IPS-NIHi7 (cell line): ENCODE data around the gene MDH2.
A peak's percentile ranks its signal among the peaks of the same experiment; 100 is the strongest.
"Not testable (repeated sequence)": the region's sequence is repeated elsewhere in the genome, so short reads cannot be mapped to it uniquely, and the experiment has no call there.

Source experiments
- DNase-seq: peaks from one replicate; pipeline ENCODE4 v3.0.0; 2012; ENCODE audit warnings: mixed read lengths; ENCODE audit errors: extremely low spot score

Gene MDH2, protein sequence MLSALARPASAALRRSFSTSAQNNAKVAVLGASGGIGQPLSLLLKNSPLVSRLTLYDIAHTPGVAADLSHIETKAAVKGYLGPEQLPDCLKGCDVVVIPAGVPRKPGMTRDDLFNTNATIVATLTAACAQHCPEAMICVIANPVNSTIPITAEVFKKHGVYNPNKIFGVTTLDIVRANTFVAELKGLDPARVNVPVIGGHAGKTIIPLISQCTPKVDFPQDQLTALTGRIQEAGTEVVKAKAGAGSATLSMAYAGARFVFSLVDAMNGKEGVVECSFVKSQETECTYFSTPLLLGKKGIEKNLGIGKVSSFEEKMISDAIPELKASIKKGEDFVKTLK

DNA sequence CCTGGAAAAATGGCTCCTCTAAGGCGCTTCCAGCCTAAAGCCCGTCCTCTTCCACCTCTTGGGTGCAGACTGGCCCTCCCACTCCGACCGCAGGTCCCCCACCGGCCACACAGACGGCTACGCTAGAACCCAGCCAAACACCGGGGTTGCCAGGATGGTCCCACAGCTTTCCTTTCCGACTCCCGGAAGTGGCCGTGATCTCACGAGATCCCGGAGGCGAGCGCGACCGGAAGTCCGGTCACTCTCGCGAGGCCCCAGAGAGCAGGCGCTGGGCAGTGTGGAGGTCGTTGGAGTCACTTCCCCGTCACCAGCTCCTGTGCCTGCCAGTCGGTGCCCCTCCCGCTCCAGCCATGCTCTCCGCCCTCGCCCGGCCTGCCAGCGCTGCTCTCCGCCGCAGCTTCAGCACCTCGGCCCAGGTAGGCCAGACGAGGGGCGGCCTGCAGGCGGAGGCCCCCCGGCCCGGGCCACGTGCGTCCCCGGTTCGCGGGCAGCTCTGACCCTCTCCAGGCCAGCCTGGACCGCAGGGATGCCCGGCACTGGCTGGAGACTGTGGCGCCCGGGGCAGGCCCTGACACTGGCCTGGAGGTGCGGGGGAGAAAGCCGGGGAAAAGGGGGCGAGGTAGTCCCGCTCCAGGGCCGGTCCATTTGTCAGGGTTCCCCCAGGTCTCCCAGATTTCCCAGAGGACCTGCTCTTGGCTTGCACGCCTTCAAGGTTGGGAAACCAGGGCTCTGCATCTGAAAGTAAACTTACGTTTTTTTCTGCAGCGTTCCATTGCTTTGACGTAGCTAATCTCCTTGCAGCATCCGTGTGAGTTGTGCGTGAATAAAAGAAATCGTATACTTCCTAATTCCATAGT lies at the start of gene MDH2, which contains the start of gene STYXL1:
Gene MDH2, plus strand, starts transcription at position 296 of the 857 bp plus-strand sequence. Its CDS starts 55 bp downstream, at position 351.
Gene STYXL1, minus strand, starts transcription at position 190 of the 857 bp plus-strand sequence. CDS start 17,477 bp downstream, outside the sequence.
- peak; percentile 99 for DNase-seq

DNA sequence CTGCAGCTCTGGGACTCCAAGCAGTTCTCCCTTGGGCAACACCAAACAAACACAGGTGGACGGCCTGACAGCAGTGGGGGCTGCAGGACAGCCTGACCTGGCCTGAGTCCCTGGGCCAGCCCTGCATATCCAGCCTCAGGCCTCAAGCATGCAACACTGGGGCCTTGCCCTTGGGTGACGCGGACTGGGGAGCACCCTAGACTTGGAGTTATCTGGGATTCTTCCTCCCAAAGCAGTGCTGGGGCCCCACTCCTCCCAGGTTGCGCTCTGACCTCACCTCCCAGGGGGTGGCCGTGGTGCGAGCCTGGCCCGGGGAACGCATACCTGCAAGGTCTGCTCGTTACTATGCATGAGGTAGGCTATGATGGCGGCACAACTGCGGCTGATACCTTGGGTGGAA lies 47.3 kb upstream of the MDH2 start:
- DNase-seq: peak; percentile 7

DNA sequence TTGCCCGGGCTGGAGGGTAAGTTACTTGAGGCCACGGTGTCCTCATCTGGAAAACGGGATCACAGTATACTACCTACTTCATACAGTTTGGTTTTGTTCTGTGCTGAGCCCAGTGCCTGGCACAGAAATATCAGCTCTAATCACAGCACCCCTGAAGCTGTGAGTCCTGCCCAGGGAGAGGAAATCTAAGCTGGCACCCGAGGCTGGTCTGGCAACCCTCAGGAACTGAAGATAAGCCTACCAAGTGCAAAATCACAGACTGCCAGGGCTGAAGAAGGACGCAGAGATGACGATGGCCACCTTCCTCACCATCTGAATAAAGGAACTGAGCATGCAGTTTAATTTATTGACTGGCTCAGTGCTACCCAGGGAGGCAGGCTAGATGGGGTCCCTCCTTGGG lies 45.8 kb upstream of the MDH2 start:
- DNase-seq: no peak

DNA sequence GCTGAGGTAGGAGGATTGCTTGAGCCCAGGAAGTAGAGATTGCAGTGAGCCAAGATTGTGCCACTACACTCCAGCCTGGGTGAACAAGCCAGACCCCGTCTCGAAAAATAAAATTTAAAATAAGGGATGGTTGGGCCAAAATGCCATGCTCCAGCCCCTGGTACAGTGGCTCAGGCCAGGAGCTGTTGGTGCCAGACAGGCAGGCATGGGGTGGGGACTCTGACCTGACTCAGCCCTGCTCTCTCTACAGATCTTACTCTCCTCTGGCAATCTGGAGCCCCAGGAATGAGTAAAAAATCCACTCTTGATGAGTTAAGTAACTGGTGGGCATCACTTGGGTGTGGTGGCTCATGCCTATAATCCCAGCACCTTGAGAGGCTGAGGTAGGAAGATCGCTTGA lies 45.1 kb upstream of the MDH2 start:
- DNase-seq: no peak

DNA sequence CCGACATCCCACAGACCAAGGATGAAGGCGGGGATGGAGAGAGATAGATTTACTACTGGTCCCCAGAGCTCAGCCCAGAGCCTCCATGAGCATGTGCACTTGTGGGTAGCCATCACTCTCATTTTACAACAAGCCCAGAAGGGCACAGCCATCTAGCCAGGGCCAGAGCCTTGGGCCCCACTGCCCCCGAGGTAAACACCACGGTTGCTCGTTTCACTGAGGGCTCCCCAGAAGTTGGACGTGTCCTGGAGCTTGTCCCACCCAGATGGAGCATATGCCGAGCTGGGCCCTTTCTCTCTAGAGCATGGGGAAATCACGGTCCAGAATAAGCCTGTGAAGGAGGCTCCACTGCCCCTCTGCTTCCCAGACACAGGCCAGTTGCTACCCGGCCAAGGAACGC lies 44.6 kb upstream of the MDH2 start:
- no peak for DNase-seq

DNA sequence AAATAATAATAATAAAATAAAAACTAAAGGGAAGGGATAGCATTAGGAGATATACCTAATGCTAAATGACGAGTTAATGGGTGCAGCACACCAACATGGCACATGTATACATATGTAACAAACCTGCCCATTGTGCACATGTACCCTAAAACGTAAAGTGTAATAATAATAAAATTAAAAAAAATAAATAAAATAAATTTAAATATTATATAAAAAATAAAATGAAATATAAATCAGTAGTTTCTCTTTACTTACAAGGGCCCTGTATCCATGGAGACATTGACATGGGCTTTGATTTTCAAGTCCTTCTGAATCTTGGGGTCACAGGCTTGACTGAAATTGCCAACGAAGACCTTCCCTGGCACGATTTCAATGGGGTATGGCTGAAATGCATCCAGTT lies 42.9 kb upstream of the MDH2 start:
- DNase-seq: not testable (repeated sequence)

DNA sequence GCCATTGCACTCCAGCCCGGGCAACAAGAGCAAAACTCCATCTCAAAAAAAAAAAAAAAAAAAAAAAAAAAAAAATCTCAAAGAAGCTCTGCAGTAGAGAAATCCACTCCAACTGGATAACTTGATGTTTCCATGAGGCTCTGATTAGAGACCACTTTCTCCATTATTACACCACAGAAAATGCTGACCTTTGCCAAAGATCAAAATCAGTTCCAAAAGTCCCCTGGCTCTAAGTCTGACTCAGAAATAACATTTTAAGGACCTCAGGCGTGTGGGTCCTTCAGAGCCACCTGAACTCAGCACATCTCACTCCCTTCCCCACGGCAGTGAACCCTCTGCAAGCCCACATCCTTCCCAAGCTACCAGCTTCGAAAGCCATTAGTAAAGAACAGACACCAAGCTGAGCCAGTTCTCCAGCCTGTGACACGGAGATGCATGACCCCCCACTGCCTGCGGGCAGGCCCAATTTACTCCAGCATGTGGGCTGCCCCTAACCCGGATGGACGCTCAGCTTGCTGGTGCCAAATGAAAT lies 39.7 kb upstream of the MDH2 start:
- no peak for DNase-seq

DNA sequence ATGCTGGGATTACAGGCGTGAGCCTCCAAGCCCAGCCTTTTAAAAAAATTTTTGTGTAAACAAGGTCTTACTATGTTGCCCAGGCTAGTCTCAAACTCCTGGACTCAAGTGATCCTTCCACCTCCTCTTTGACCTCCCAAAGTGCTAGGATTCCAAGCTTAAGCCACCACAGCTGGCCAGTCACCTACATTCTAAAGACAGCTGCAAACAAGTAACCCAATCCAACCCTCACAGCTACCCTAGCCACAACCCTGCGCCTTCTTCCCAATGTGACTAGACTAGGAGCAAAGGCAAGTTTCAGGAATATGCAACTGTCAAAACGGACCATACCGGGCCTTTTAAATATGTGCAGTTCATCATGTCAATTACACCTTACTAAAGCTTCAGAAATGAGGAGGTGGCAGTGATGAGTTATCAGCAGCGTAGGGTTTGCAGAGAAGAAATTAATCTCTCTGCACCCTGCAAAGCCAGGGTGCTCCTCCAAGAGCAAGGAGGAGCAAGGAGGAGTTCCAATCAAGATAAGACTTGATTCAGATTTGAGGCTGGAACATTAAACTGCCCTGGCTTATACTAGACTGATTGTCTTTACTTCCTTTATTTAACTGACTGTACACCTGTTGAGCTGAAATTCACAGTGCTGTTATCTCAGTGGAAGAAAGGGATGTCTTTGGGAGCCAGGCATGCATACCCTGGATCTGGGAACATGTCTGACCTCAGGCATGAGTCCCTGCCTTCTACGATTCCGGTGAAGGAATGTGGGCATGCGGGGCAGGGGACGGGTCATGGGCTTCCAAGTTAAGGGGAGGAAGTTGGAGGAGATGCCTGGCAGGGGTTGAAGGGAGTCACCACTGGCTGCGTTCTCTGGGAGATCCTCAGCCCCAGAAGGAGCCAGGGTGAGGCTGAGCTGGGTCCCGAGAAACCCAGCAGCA lies 38.0 kb upstream of the MDH2 start:
- DNase-seq: no peak

DNA sequence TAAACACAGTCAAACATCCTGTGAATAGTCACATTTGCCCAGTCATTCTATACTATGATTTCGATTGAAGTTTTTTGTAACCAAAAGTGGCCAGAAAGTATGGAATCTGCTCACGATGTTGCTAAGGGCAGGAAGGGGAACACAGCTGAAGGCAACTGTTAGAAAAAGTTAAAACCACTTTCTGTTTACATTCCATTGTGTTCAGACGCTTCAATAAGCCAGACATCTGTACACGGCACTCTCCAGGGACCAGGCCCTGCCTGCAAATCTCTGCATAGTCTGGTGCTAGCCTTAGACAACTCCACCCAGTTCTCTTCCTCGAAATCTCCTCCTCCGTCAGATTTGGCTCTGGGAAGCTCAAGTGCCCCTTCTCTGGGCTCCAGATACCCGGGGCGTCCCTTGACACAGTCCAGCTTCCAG lies 36.5 kb upstream of the MDH2 start:
- no peak for DNase-seq

DNA sequence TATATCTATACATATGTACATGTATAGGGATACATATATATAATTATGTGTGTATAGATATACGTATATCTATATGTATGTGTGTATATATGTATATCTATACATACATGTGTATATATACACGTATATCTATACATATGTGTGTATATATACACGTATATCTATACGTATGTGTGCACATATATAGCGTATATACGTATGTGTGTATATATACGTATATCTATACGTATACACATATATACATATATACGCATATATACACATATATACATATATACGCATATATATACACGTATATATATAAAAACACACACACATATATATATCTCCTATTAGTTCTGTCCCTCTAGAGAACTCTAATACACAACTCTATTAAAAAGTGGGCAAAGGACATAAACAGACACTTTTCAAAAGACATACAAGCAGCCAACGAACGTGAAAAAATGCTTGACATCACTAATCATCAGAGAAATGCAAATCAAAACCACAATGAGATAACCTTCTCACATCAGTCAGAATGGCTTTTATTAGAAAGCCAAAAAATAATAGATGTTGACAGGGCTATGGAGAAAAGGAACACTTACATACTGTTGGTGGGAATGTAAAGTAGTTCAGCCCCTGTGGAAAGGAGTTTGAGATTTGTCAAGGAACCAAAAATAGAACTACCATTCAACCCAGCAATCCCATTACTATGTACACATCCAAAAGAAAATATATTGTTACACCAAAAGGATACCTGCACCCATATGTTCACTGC lies 31.5 kb upstream of the MDH2 start:
- DNase-seq: no peak

DNA sequence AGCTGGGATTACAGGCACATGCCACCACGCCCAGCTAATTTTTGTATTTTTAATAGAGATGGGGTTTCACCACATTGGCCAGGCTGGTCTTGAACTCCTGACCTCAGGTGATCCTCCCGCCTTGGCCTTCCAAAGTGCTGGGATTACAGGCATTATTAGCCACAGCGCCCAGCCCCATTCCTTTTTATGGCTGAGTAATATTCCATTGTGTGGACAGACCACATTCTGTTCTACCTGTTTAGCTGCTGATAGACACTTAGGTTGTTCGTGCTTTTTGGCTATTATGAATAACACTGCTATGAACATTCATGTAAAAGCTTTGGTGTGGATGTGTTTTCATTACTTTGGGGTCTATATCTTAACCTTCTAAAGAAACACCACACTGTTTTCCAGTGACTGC lies 29.4 kb upstream of the MDH2 start:
- DNase-seq: not testable (repeated sequence)

DNA sequence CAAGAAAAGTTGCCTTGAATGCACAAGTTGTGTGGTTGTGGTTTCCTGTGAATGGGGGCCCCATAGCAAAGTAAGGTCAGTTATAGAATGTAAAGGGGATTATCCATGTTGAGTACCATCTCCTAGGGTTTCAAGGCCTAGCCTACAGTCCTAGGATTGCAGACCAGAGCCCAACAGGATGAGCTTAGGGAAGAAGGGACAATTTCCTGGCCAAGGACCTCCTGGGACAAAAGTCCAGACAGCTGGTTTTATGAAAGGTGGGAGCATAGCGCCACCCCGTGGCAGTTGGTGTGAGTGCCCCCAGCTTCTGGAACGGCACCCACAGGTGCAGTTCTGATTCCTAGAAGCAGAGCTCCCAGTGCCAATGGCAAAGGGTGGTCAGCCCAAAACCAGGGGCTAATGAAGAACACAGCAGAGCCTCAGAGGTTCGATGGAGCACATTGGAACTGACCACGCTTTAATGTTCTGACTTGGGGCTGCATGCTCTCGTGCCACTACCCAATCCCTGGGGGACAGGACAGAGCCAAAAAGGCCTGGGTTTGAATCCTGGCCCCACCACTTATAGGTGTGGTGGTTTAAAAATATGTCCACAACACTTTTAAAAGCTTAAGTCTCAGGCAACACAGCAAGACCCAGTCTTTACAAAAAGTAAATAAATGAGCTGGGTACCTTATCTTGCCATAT lies 27.7 kb upstream of the MDH2 start:
- DNase-seq: peak; percentile 92

DNA sequence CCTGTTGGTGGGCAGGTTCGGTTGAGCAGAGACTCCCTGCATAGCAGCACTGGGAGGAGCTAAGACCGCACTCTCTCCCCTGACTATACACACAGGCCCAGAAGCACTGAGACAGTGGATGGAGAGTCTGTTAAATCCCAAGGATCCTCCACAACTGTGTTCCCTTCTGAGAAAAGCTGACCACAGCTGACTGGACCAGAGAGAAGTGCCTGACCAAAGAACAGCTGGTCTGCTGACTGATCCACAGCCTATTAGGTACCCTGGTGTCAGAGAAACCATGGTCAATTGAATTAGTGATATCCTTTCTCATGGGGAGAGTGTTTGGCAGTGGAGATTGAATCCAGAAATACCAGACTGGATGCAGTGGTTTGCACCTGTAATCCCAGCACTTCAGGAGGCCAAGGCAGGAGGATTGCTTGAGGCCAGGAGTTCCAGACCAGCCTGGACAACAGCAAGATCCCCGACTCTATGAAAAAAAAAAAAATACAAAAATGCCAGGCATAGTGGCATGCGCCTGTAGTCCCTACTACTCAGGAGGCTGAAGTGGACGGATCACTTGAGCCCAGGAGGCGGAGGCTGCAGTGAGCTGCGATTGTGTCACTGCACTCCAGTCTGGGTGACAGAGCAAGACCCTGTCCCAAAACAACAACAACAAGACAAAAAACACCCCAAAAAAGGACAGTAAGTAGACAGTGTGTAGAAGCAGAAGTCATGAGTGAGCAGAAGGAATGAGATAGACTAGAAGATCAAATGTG lies 25.7 kb upstream of the MDH2 start:
- no peak for DNase-seq

DNA sequence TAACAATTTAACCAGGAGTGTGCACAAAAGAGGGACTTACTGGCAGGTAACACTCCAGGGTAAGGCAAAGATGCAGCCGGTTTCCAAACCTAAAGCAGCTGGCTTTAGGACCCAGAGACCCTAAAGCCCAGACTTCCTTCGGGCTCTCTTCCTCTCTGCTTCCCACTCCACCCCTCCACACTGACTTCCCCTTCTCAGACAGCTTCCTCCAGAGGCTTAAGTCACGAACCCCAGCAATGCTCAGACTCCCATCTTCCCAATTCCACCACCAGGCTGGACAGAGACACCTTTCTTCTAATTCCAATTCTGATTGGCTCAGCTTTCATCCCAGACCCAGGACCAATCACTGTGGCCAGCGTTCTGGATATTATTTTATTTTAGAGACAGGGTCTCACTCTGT lies 24.9 kb upstream of the MDH2 start:
- no peak for DNase-seq

DNA sequence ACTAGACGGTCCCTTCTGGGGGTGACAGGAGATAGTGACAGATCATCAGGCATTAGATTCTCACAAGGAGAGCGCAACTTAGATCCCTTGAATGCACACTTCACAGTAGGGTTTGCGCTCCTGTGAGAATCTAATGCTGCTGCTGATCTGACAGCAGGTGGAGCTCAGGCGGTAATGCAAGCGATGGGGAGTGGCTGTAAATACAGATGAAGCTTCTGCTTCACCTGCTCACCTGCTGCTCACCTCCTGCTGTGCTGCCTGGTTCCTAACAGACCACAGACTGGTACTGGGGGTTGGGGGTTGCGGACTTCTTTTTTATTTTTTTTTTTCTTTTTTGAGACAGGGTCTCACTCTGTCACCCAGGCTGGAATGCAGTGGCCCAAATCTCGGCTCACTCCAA lies 18.2 kb upstream of the MDH2 start:
- not testable (repeated sequence) for DNase-seq

DNA sequence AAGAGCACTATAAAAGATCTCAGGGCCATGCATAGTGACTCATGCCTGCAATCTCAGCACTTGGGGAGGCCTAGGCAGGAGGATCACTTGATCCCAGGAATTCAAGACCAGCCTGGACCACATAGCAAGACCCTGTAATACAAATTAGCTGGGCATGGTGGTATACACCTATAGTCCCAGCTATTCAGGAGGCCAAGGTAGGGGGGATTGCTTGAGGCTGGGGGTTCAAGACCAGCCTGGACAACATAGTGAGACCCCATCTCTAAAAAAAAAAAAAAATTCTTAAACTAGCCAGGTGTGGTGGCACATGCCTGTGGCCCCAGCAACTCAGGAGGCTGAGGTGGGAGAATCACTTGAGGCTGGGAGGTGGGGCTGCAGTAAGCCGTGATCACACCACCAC lies 15.9 kb upstream of the MDH2 start:
- DNase-seq: no peak

DNA sequence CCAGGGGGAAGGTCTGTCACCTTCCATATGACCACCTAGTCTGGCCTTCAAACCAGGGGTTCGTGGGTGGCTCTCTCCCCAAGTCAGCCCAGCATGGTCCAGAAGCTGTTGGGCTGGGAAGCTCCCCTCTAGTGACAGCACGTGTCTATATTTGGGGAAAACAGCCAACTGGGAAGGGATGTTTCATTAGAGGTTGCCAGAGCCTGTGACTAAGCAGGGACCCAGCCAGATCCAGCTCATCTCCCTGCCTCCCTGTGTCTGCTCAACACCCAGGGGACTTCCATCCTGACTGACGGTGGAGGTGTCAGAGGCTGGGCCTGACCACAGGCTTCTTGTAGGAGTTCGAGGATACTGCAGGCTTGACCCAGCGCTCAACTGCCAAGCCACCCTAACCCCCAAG lies 10.6 kb upstream of the MDH2 start:
- no peak for DNase-seq

DNA sequence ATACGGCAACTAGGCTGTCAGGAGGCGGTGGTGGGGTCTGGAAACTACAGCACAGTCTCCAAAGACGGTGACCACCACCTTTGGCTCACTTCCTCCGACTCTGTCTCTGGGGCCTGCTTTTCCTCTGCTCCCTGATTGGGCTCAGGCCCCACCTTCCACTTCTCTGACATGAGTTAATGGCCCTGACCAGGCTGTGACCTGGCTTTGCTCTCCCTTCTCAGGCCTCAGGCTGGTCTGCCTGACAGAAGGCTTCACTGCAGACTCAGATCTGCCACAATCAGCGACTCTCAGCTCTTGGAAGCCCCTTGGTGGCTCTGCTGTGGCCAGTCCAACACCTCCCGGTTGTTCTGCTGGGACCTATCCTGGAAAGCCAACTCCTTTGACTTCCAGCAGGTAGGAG lies 7.8 kb upstream of the MDH2 start:
- DNase-seq: no peak

DNA sequence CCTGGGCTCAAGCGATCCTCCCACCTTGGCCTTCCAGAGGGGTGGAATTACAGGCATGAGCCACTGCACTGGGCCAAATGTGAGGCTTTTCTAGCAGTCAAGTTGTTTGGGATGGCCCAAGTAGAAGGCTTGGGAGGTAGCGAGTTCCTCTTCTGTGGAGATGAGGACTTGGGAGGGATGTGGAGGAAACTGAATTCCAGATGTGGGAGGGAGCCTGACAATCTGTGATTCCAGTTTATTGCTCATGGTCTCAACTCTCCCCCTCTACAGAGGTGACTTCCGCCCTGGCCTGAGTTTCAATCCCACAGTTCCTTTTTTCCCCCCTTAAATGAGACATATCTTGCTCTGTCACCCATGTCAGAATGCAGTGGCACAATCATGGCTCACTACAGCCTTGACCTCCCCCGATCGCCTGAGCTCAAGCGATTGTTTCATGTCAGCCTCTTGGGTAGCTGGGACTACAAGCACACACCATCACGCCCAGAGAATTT lies 3.5 kb upstream of the MDH2 start:
- DNase-seq: no peak
